GM04503 (cell line): ENCODE data around the gene ARGLU1.

ENCODE experiments used
- DNase-seq: peaks from one replicate; pipeline ENCODE4 v3.0.0-alpha.2; 2012; ENCODE audit warnings: low read depth

Gene ARGLU1

DNA sequence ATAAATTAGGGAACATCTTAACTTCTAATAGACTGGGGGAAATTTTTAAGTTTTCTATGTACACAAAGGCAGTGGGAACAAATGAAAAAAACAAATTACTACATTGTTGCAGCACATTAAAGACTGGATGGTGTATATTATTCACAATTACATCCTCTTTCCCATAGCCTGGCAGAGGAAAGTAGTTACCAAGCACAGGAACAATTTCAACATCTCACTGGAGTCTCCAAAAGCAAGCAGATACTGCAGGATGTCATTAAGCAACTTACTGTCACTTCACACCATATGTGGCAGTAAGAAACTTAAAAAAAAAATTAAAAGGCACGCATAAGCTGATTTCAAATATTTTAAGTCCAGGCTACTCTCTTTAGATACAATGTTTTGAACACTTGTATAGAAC, 26.1 kb downstream of the ARGLU1 start:
- no peak for DNase-seq

DNA sequence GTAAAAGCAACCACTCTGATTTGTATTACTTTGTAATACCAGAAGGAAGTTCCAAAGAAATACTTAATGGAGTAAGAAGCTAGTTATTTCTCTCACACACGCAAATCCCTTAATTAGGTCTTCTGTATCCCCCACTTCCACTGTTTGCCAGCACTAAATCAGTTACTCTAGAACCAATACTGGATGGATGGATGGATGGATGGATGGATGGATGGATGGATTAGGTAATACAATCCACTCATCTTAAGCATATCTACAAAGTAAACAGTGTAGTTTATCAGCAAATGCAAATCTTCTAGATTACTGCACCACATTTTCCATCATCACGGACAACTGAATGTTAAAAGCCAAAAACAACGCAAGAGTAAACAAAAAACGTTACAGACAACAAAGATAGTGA, 27.3 kb downstream of the ARGLU1 start:
- no peak for DNase-seq

DNA sequence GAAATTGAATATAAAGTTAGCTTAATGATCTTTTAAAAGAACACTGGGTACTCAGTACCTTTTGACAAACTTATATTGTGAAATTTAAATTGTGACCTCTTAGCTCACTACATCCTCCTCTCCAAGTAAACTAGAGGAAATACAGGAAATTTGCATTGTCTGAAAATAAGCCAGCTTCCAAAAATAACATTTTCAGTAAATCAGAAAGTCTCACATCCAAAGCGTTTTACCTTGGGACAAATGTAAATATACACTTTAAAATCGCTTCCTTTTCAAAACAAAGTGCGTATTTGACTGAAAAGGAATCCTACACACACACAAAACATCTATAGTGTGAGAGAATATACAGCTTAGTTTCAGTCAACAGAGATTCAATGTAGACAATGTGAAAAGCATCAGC, 30.4 kb downstream of the ARGLU1 start:
- no peak for DNase-seq

DNA sequence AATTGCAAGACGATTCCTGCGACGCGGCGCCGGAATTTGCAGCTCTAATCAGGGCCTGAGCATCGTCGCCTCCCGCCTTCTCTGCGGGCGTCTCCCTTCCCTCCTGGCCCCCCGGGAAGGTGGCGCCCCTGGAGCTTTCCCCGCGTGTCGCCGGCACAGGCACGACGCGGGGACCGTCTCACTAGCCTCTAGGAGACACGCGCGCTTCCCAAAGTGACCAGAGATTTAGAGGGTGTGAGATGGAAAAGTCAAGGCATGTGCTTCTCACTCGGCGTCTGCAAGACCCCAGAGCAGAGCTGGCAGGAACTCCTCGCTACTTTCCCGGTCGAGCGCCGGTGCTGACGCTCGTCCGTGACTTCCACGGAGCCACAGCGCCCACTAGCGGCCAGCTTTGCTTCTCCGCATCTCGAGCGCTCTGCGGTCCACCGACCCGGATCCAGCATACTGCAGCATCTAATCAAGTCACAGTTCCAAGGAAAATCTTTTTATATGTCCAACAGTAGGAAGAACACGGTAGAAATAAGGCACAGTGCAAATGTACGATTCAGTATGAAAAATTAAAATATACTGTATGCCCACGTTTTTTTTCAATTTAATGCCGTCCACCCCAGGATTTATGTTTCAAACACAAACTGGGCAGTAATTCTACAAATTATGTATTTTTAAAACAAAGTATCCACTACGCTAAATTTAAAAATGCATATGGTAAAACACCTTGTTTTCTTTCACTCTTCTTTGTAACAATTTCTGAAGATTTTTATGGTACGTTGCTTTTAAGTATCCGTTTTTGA, 31.5 kb downstream of the ARGLU1 start:
- DNase-seq = no peak

DNA sequence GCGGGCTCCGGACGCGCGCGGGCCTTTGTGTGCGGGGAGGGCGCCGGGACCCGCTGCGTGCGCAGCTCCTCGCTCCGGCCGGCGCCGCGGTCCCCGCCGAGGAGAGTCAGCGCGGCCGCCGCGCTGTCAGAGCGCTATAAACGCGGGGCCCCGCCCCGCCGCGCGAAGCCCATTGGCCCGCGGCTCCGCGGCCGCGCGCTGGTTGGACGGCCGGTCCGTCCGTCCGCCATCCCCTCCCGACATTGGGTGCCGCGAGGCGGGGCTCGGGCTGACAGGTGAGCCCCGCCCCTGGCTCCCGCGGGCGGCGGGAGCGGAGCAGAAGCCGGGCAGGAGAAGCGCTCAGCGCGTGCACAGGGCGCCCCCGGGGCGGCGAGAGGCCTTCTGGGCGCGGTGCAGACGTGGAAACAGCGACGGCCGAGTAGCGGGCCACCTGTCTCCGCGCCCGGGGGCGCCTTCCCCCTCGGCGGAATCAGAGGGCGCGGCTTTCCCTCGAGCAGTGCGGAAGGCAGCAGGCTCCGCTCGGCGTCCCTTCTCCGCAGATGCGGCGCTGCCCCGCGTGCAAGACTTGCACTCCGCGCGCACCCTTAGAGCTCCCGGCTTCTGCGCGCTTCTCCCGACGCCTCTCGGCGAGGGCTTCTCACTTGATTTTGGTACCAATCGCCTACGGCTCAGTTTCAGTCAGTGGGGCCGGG, 32.2 kb downstream of the ARGLU1 start, which contains the start of gene EFNB2:
Gene EFNB2, minus strand, starts transcription at position 111 of the 692 bp plus-strand sequence. CDS start 698 bp downstream, outside the sequence.
- peak; percentile 39 for DNase-seq

DNA sequence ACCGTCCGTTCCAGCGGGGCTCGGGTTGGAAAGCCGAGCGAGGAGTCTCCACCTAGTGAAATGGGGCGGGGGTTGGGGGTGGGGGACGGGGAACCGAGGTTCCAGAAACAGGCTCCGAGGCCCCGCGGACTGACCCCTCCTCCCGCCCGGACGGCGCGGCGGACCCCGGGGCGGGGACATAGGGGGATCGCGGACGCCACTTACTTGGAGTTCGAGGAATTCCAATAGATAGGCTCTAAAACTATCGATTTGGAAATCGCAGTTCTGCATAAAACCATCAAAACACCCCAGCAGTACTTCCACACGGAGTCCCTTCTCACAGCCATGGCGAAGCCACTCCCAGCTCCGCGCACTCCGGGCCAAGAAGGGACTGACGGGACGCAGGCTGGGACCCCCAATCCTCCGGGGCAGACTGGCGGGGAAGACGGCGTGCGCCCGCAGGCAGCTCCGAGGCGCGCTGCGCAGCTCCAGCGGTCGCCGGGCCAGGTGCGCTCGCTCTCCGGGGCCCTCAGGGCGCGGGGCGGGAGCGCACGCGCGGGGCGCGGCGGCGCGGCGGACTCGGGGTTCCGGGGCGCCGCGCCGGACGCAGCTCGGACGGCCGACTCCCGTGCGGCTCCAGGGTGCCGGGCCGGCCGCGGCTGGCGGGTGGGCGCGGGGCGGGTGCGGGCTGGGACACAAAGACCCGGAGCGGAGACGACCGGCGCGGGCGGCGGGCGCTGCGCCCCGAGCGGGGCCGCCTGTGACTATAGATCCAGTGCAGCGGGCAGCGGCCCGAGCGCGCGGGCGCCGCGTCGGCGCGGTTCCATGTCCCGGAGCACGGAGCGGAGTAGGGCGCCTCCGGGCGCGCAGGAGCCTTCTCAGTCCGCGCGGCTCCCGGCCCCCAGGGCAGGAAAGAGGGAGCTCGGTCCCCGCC, 33.0 kb downstream of the ARGLU1 start:
- DNase-seq = no peak

DNA sequence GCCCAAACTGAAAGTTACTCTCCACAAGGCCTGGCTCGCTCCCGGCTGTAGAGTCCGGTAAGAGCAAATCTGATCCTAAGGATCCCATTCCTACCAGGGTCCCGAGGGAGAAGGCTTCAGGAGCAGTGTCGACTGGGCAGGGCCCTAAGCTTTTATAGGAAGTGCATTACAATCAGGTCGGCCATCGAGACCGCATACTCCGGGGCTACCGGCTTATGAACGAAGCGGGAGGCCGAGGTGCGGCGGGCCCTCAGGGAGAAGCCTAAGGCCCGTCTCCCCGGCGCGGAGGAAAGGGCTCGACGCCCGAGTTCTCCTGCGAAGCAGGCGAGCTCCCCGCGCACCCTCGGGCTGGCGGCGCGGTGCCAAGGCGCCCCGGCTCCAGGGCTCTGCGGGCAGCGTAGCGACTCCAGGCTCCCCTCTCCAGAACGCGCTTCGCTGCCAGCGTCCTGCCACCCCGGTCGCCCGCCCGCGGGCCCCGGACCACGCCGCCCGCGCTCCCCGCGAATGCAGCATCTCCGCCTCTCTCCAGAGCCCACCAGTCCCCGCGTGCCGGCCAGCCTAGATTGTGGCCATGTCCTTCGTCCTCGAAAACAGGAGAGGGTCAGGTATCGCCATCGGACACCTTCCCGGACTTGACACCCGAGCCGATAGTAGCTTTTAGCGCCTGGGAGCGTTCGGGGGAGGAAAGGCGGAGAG, 33.8 kb downstream of the ARGLU1 start:
- DNase-seq = no peak

DNA sequence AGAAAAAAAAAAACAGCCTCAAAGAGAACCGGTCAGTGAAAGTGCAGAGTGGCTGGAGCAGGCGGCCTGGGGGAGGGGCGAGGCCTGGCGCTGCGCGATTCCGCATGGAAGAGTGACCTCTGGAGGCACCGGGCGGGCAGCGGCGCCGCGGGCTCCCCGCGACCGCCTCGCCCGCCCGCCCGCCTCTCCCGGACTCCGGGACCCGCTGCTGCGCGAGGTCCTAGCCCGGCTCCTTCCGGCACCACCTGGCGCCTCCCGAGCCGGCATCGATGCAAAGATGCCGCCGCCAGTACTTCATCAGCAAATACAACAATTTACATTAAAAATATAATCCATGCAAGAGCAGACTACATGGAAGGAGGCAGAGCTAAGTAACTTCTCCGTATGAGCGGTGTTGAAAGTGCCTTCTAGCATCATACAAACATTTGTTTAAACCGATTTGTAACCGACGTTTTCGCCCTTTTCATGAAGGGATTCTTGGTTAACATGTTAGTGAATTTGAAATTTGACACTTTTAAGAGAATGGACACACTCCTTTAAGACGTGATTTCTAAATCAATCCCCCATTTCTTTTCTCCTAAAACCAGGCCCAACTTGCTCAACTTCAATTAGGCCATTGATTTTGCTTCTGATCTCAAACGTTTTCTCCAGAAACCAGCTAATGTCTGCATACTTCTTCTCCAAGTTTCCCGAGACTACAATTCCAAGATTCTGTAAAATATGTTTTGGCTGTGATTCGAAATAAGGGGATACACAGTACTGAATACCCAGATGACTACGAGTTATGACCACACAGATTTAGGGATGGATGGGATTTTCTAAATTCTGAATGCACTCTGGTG, 34.6 kb downstream of the ARGLU1 start:
- DNase-seq = no peak

DNA sequence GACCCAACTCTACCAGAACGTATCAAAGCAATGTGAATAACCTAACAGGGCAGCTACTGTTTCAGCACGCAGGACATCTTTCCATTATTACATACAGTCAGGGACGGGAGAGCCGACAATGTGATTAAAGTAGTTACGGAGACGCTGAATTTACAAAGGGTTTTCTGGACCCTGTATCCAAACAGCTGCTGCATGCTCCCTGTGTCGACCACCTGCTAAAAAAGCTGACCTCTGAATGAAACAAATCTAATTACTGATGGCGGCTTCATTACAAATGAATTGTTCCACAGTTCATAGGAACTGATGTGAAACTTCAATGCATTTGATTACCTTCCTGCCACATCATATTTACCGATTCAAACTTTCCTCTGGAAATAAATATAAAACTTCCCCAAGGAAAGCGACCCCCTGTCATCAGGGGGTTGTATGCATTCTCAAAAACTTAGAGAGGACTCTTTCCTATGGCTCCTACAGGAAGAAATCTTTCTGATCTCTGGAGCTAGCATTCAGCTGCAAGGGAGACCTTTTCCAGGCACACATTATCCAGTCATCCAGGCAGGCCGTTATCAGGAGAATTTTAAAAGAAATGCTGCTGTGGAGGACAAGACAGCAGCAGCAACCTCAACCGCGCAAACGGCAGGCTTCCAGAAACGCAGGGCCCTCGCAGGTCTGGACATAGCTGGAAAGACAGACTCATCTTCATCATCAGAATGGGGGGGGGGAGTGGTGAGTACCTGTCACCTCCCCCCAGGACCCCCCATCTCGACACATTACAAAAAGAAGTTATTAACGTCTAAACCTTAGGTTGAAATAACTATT, 35.6 kb downstream of the ARGLU1 start:
- no peak for DNase-seq

DNA sequence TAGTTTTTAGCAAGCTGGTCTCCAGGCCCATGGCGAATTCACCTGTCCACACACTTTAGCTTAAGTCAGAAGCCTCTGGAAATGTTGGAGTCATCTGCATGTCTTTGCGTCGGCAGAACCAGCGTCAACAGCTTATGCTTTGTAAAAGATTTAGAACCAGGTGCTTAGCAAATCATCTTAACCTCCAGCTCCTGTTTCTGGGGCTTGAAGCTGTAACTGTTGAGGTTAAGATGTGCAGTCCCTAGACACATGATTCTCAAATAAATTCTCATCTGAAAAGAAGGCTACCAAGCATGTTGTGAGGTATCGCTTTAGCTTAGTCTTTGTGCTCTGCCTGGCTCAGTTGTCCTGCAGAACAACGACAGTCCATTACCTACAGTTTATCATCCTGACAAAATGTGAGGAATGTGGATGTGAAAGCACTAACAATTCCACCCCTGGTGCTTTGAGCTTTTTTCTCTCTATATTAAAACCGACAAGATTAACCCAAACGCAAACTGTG, 36.9 kb downstream of the ARGLU1 start:
- no peak for DNase-seq

DNA sequence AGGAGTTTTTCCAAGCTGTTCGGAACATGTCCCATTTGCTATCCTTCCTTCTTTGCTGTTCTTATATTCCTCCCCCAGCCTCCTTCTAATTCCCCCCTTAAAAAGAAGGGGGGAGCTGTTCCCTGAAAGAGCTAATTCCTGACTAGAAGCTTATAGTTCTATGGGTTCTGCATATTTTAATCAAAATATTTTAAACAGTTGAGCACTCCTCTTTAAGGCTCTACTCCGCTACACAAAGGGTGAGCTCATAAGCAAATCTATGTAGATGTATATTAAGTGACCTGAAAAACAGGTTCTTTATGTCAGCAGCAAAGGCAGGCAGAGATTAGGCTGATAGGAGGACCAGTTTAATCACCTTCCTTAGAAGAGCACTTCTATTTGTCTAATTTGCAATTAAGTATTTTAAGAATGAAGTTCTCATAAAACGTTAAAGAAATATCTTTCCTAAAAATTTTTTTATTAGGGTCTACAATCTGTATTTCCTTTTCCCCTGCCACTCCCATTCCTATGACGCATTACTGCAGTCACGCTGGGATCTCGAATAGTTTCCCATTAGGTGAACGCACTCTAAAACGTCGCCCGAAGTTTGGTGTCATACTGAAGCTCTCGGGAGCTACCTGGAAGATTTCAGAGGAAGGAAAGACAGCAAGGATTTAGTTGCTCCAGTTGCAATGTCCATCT, 37.6 kb downstream of the ARGLU1 start:
- no peak for DNase-seq

DNA sequence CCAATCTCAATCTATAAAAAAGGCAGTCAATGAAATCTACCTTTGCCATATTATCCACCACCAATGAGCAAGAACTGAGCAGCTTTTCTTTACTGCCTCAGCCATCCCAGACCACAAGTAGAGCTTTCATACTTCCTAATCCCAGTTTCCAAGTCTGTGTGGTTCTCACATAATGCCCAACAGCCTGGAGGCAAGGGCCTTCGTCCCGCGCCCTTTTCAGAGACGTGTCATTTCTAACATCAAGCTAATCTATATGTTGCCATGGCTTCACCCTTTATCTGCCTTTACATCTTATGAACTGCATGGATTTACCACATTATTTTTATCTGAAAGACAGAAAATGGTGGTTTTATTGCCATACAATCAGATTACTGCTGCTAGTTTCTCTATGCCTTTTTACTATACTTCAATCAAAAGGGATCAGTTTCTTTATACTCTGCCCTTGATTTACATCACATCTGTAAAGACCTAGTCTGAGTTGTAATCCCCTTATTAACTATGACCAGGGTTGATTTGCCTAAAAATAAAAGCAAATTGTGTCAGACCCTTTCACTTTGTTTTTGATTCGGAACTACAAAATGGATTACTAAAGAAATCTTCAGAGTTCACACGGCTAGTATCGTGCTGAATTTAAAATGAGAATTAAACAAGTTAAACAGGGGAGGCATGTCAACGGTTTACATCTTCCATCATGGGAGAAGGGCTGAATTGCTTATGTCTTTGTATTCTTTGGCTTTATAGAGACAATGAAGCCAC, 38.3 kb downstream of the ARGLU1 start:
- no peak for DNase-seq

DNA sequence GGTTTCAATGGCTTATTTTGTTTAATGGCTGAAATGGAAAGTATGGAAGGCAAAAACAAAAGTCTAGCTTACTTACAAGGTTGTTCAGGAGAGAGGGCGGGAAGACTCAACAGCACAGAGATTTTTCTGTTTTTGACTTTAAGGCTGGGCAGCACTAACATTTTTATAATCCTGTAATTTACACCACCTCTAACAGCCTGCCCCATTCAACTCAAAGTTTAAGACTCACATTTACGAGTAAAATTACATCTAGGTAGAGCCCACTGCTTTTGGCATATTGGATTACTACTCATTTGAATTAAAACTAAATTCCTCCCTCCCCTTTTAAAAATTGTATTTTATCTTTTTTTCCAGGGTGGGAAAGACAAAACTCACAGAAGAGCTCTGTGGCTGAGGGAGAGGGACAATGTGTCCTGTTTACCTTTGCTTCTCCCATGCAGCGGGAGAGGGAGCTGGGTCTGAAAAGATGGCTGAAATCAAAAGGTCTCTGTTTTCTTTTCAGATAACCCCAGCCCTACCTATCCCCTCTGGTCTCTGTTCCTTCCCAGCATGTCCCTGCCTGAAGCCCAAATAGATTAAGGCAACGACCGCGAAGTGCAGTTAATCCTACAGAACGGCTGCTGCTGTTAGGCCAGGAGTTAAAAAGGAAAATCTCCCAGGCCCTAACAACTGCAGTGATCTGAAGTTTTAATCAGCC, 39.1 kb downstream of the ARGLU1 start:
- no peak for DNase-seq

DNA sequence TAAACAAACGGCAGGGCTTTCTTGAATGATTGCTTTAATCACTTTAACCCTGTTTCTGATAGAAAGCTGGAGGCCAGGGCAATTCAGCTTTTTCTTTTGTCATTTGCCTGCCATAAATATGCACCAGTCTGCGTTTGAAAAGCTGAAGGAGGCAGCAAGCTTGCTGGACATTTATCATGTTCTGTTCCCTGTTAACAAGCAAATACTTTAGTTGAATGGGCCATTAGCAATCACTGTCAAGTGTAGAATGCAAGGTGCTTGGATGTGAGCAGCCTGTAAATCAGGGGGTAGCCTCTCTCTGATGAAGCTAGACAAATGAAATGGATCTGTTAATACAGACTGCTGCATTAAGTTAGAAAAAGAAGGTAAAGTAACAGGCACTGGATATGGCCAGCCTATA, 40.1 kb downstream of the ARGLU1 start:
- DNase-seq = no peak

DNA sequence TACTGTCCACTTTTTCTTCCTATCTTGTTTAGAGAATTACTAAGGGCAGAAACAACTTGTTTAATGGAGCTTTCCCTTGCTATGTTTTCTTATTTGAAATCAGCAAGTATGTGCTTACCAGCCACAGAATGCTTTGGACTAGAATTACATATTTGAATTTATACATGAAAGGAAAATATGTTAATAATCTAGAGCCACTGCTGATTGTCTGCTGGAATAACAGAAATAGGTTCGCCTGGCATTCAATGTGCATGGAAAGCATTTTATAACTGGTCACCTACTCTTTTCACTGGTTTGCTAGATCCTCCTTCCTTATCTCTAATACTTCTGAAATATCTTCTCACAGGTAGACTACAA, 40.5 kb downstream of the ARGLU1 start:
- DNase-seq = no peak

DNA sequence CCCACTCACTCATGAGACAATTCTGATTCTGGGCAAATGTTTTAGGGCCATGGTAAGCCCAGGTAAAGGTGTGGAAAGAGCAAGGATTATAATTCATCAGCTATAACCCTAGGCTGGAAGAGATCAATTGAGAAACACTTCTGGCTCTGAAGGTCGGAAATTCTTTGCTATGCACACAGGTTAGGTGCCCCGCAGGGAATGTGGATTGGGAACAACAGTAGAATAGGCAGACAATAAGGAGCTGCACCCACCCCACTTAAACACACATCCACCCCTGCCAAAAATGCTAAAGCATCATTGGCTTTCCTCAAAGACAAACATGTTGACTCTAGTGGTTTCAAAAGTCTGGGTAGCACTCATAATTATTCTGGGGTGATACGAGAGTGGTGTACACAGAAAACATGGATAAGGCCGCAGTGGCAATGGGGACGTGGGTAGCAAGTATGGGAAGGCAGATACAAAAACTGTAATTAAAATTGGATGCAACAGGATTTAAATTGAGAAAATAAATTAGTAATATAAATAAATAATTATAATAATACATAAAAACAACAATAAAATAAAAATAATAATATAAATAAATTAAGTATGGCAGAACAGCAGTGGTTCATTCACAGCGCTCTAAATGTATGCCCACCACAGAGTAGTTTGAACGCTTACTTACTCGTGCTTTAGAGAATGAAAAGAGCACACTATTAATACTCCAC, 41.0 kb downstream of the ARGLU1 start:
- no peak for DNase-seq

DNA sequence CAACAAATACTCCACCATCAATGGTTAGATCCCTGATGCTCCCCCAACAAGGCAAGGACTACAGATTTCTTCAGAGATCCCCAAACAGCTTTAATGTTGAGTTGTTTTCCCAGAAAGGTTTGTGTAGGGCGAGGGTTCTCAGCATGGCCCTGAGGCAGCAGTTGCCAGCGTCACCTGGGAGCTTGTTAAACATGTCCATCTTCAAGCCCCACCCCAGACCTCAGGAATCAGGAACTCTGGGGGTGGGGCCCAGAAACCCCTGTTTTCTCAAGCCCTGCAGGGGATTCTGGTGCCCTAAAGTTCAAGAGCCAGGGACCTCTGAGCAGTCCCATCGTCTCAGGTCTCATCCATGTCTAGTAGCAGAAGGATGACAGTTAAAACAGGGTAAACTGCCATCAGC, 42.1 kb downstream of the ARGLU1 start:
- DNase-seq = no peak
